Stimulated activated CD8-positive, alpha-beta memory T cell treated with anti-CD3 and anti-CD28 coated beads, Interleukin-2, amount 100 ng/mL, for 1 hour (primary cell): Measurements from ENCODE around the gene TSC22D4.
"Not testable (repeated sequence)": the region's sequence is repeated elsewhere in the genome, so short reads cannot be mapped to it uniquely, and the experiment has no call there.

Experiments
- DNase-seq, 2 donors: peaks; one replicate each; pipeline ENCODE4 v3.0.0-alpha.2; 2020; ENCODE audit warnings: low read depth in 2 of 2

Gene TSC22D4

GRCh38 chr7:100472854-100473499 is 6.0 kb downstream of the TSC22D4 start:
- DNase-seq, result no peak

DNA sequence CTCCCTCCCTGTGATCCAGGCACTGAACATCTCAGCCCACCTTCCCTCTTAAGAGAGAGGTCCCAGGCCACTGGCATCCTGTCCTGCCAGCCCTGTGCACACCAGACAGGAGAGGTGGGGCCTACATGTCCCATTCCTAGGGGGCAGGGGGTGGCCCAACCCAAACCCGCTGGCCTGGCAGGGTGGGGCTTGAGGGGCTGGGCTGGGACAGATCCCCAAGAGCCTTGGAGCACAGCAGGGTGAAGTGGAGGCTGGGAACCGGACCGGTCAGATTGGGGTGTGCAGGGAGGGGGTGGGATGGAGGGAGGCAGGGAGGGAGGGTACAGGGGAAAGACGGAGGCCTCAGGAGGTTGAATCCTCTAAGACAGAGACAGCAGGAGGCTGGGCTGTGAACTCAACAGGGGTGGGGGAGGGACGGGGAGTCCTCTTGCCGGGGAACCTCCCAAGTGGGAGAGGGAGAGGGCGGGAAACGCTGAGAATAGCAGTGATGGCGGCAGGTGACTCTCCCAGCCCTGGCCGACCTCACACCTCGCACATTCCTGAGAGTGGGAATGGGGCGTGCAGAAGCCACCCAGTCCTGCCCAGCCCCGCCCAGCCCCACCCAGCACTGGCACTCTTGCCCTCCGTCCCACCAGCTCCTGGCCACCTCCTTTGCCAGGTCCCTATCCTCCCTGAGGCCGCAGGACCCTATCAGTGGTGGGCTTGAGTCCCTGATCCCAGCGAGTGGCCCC is 6.7 kb downstream of the TSC22D4 start:
- no peak for DNase-seq

DNA sequence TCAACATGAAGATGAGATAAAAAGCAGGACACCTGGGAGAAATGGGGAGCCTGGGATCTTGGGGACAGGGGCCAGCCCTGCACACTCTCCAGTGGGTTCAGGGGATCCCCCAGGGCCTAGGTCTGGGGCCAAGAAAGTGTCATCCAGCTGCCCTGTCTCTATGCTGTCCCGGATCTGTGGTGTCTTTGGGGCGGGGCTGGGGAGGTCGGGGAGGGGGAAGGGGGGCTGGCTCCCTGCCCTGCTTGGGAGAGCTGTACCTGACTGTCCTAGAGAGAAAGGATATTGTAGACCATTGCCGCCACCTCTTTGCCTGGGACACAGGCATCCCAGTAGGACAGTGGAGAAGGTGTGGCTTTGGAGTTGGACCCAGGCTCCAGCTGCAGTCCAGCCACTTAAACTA is 8.0 kb downstream of the TSC22D4 start:
- no peak for DNase-seq

- peak; percentile 67 to 73 for DNase-seq
These were observed 9.6 kb downstream of the TSC22D4 start for GRCh38 chr7:100469227-100470044.

DNA sequence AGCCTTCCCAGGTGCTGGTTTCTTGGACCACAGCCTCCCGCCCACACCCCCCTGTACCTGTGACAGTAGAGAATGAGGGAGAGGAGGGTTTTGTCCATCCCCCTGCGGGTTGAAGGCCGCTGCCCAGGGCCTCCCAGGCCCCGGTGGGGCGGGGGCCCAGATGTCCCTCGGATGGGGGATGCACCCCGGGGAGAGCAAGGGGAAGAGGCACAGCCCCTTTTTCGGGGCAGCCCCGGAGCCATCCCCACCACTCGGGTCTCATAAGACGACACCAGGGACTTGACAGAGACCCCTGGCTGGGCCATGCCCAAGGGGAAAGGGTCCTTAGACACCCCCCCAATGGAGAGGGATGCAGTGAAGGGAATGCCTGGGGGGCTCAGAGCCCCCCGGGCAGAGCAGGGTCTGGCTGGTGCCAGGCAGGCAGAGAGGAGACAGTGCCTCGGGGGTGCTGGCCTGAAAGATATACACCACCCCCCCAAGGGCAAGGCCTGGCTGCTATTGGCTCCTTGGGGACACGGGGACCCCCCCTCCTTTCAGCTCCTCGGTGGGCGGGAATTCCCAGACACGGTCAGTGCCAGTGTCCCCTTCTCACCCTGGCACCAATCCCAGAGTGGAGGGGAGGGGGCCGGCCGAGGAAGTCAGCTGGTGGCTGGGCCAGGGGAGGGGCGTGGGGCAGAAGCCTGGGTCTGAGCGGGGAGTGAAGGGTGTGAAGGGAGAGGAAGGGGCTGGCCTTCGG is 11.2 kb downstream of the TSC22D4 start:
- no peak for DNase-seq

- DNase-seq, result no peak
These were observed 12.1 kb downstream of the TSC22D4 start for GRCh38 chr7:100466653-100467605.

- DNase-seq, result no peak
These were observed 13.2 kb downstream of the TSC22D4 start for GRCh38 chr7:100465702-100466311.

GRCh38 chr7:100465299-100465698 is 13.7 kb downstream of the TSC22D4 start:
- DNase-seq, result no peak

GRCh38 chr7:100464791-100465190 is 14.2 kb downstream of the TSC22D4 start:
- no peak for DNase-seq

DNA sequence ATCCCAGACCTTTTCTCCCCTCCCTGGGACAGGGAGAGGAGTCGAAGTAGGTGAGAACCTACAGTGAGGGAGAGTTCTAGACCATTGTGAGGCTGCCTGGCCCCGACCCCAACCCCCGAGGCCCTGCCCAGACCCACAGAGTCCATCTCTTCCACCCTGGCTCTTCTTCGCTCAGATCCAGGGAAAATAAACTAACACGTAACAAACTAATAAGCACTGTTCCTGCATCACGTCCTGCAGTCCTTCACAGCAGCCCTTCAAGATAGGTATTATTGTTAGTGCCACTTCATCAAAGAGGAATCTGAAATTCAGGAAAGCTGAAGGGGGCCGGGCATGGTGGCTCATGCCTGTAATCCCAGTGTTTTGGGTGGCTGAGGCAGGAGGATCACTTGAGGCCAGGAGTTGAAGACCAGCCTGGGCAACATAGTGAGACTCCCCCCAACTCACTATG is 14.8 kb downstream of the TSC22D4 start, which contains the start of gene SPACDR:
SPACDR (minus strand) TSS at position 51 of the 451 bp plus-strand sequence. CDS start 235 bp downstream, outside the sequence.
- DNase-seq, result no peak

GRCh38 chr7:100457033-100457432 is 22.0 kb downstream of the TSC22D4 start:
- DNase-seq, result no peak

GRCh38 chr7:100456562-100456961 is 22.5 kb downstream of the TSC22D4 start:
- no peak for DNase-seq

DNA sequence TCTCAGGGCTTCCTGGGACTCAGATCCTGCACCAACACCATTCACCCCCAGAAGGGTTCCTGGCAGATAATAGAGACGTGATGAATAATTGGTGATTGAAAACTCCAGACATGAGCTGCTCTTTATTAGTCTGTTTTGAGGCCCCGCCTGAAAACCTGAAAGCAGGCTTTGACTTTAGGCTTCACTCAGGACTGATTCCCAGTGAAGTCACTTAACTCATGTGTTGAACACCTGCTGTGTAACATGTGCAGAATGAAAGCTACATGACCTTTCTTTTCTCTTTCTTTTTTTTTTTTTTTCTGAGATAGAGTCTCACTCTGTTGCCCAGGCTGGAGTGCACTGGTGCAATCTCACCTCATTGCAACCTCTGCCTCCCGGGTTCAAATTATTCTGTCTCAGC is 23.8 kb downstream of the TSC22D4 start:
- no peak for DNase-seq

- not testable (repeated sequence) for DNase-seq
These were observed 25.2 kb downstream of the TSC22D4 start for GRCh38 chr7:100453854-100454253.

DNA sequence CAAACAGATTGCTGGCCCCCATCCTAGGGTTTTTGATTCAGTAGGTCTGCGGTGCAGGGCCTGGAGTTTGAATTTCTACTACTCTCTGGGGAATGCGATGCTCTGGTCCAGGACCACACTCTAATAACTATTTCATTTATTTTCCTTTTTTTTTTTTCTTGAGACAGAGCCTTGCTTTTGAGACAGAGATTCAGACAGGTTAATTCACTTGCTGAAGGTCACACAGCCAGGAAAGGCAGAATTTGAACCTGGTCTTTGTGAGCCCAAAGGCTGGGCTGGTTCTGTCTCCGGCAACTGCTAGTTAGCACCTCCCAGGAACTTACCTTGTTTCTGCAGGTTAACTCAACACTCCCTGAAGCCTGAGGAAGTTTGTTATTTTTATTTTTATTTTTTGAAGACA is 26.5 kb downstream of the TSC22D4 start:
- no peak for DNase-seq

- DNase-seq, result no peak
These were observed 29.7 kb downstream of the TSC22D4 start for GRCh38 chr7:100449190-100449795.

DNA sequence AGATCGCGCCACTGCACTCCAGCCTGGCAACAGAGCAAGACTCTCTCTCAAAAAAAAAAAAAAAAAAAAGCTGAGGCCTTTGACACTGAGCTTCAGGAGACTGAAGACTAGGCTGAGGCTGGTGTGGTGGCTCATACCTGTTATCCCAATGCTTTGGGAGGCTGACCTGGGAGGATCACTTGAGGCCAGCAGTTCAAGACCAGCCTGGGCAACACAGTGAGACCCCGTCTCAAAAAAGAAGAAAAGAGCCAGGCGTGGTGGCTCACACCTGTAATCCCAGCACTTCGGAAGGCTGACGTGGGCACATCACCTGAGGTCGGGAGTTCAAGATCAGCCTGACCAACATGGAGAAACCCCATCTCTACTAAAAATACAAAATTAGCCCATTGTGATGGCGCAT is 31.7 kb downstream of the TSC22D4 start:
- not testable (repeated sequence) for DNase-seq

DNA sequence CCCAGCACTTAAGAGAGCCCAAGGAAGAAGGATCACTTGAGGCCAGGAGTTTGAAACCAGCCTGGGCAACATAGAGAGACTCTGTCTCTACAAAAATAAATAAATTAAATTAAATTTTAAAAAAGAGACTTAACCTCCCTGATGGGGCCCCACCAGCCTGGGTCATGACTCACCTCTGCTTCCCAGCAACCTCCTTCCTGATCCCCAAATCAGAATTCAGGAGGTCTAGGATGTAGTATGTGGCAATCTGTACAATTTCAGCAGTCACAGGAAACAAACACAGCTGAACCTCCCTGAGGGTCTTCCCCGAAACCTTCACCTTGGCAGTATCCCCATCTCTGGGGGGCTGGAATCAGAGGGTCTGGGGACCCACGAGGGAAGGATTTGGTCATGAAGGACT is 33.0 kb downstream of the TSC22D4 start:
- no peak for DNase-seq
